K562 (cell line): ENCODE measurements around the gene AP1B1. TPM values are rescaled to one million over a fixed set of nuclear protein-coding genes. Genes with fewer than 3 reads are reported as not detected.

Source experiments
- MED1 ChIP-seq: sonication (generic); formaldehyde crosslinking; IDR thresholded peaks from 2 replicates; pipeline ENCODE4 v1.8.1; 2023; ENCODE audit warnings: missing genetic modification reagents, borderline replicate concordance
- NFIC ChIP-seq: fragments of 450-650 bp; IDR thresholded peaks from 2 replicates; pipeline ENCODE4 v1.6.1; 2017; ENCODE audit warnings: mild to moderate bottlenecking, inconsistent platforms
- NRF1 ChIP-seq, 2 experiments: fragments of 450-650 bp; IDR thresholded peaks in 1 of 2; conservative IDR thresholded peaks in 1 of 2; 2 replicates each; pipeline ENCODE4 v1.6.1; 2014; ENCODE audit warnings: mild to moderate bottlenecking in 2 of 2
- PTRF ChIP-seq: fragments of 450-650 bp; IDR thresholded peaks from 2 replicates; pipeline ENCODE4 v1.6.1; 2016; ENCODE audit warnings: mild to moderate bottlenecking, missing genetic modification characterization, missing compliant biosample characterization
- SIN3A ChIP-seq, 2 experiments: fragments of 150-350 bp in 1 of 2; IDR thresholded peaks; 2 replicates each; pipeline ENCODE4 v1.6.1; 2011 to 2016; ENCODE audit warnings: borderline replicate concordance in 2 of 2, low read depth in 2 of 2, low read length in 2 of 2, mild to moderate bottlenecking in 2 of 2, moderate library complexity in 2 of 2; ENCODE audit not compliant: control insufficient read depth in 1 of 2
- SPI1 ChIP-seq: IDR thresholded peaks from 2 replicates; pipeline ENCODE4 v1.6.1; 2011; ENCODE audit warnings: low read depth, low read length, control low read depth, borderline replicate concordance
- TBP ChIP-seq: optimal IDR thresholded peaks from 2 replicates; pipeline ENCODE3; 2011; ENCODE audit warnings: low read depth, low read length, improper control_type of control experiment
- TRIM24 ChIP-seq, 2 experiments: fragments of 450-650 bp; IDR thresholded peaks; 2 replicates each; pipeline ENCODE4 v1.6.1; 2016
- ZNF583 ChIP-seq: fragments of 250-450 bp; sonication (Bioruptor Pico); IDR thresholded peaks from 2 replicates; pipeline ENCODE4 v1.4.0; 2020
- ZNF586 ChIP-seq: fragments of 450-650 bp; formaldehyde crosslinking; conservative IDR thresholded peaks from 2 replicates; pipeline ENCODE4 v1.4.0; 2020; ENCODE audit warnings: mild to moderate bottlenecking, moderate library complexity
- ZNF79 ChIP-seq: fragments of 250-450 bp; sonication (Bioruptor Pico); IDR thresholded peaks from 2 replicates; pipeline ENCODE4 v1.4.0; 2020; ENCODE audit warnings: low read depth, mild to moderate bottlenecking, moderate library complexity
- polyA plus RNA-seq, 8 experiments: library from polyadenylated mRNA; depleted of rRNA in 4 of 8; stranded (reverse) in 5 of 8; unstranded in 3 of 8; fragments of >200 nt; fragmentation: Nextera tagmentation in 2 of 8; fragmentation: Illumina TruSeq in 1 of 8; extraction: Ambion mirVana in 2 of 8; extraction: Trizol in 1 of 8; gene quantifications; 2 replicates each; pipeline versions ENCODE4 v1.2.1 to v1.2.3, GENCODE V29; 2011 to 2014; ENCODE audit warnings: inconsistent platforms in 1 of 8, missing spikeins in 1 of 8
- total RNA-seq, 7 experiments: library from RNA; depleted of rRNA in 6 of 7; stranded (reverse); fragments of >200 nt in 6 of 7; fragmentation: Illumina TruSeq in 2 of 7; extraction: Trizol in 2 of 7; gene quantifications; 2 replicates each; pipeline versions ENCODE4 v1.2.1 to v1.2.3, GENCODE V29; 2011 to 2021; ENCODE audit warnings: low replicate concordance in 1 of 7
- TF ChIP-seq, protein P1 (sequence below), 2 experiments: fragments of 450-650 bp in 1 of 2; sonication (generic) in 1 of 2; formaldehyde crosslinking in 1 of 2; IDR thresholded peaks; 2 replicates each; pipeline versions ENCODE4 v1.7.1 to v1.9.0; 2016 to 2022; ENCODE audit warnings: inconsistent platforms in 1 of 2, mild to moderate bottlenecking in 1 of 2, missing genetic modification reagents in 1 of 2
- TF ChIP-seq, protein P2 (sequence below): fragments of 450-650 bp; IDR thresholded peaks from 2 replicates; pipeline ENCODE4 v1.7.1; 2018; ENCODE audit warnings: mild to moderate bottlenecking, low read depth; ENCODE audit not compliant: partially characterized antibody

The AP1B1 gene
- total and polyA plus RNA-seq, 9 of the 15 experiments (the other 6 are each of a cell fraction or from before 2014, with no cell fraction given): 1.2 to 60.9 (median 30.1) TPM

DNA sequence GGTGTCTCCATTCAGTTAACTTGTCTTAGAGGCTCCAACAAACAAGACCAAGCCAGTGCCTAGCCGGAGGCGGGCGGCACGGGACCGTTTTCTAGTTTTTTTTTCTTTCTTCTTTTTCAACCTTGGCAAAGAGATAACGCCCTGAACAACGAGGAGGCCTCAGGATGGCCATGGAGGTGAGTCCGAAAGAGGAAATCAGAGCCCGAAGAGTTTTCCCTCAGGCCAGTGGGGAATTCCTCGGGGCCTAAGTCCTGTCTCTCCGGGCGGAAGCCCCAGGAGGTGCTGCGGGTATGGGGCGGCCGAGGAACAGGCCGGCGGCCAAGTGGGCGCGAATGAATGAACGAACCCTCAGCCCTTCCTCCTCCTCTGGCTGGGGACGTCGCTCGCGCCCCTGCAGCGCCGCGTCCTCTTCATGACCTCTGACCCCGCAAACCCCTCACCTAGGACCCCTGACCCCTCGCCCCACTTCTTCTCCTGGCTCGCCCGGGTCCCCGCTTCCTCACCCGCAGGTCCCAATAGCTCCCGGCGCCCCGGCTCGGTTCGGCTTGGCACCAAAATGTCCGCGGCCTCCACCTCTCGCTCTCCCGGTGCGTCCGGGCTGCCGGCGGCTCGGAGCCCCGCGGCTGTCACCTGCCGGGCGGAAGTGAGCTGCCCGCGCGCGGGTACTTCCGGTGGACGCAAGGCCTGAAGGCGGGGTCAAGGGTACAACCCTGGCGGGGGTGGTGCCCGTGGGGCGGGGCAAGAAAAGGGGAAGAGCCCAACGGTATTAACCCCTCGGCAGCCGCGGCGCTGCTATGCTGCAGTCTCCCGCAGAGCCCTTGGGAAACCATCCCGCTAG is at the start of gene AP1B1 (continued):
- TF ChIP-seq, protein P1, sequence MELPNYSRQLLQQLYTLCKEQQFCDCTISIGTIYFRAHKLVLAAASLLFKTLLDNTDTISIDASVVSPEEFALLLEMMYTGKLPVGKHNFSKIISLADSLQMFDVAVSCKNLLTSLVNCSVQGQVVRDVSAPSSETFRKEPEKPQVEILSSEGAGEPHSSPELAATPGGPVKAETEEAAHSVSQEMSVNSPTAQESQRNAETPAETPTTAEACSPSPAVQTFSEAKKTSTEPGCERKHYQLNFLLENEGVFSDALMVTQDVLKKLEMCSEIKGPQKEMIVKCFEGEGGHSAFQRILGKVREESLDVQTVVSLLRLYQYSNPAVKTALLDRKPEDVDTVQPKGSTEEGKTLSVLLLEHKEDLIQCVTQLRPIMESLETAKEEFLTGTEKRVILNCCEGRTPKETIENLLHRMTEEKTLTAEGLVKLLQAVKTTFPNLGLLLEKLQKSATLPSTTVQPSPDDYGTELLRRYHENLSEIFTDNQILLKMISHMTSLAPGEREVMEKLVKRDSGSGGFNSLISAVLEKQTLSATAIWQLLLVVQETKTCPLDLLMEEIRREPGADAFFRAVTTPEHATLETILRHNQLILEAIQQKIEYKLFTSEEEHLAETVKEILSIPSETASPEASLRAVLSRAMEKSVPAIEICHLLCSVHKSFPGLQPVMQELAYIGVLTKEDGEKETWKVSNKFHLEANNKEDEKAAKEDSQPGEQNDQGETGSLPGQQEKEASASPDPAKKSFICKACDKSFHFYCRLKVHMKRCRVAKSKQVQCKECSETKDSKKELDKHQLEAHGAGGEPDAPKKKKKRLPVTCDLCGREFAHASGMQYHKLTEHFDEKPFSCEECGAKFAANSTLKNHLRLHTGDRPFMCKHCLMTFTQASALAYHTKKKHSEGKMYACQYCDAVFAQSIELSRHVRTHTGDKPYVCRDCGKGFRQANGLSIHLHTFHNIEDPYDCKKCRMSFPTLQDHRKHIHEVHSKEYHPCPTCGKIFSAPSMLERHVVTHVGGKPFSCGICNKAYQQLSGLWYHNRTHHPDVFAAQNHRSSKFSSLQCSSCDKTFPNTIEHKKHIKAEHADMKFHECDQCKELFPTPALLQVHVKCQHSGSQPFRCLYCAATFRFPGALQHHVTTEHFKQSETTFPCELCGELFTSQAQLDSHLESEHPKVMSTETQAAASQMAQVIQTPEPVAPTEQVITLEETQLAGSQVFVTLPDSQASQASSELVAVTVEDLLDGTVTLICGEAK (IDR thresholded peaks at IDR 0.05): peak; percentile 96
- TF ChIP-seq, protein P1 (CRISPR knock-in tag; IDR thresholded peaks at IDR 0.05): no peak
- TF ChIP-seq PTRF (tag) (no peak), ZNF79 (no peak), TRIM24 (IDR thresholded peaks at IDR 0.05) (0 out of 4 replicates have a peak, but pooled peaks of 1 of the 2 experiments have one; percentile 11), NFIC (peak; percentile 50), ZNF586 (no peak), SPI1 (peak; percentile 96), SIN3A (IDR thresholded peaks at IDR 0.05; ENCODE audit: borderline replicate concordance in 2 of 2, control insufficient read depth in 1 of 2, low read depth in 2 of 2, low read length in 2 of 2) (peak in 1 of 2 experiments; percentile 68; a peak in 1 of 4 replicates), TBP (peak; percentile 21), NRF1 (conservative IDR thresholded peaks at IDR 0.05 in 1 of 2, IDR thresholded peaks at IDR 0.05 in 1 of 2) (peak; percentile 30 to 46; a peak in 2 of 4 replicates), ZNF583 (no peak), MED1 (no peak)
- TF ChIP-seq, protein P2, sequence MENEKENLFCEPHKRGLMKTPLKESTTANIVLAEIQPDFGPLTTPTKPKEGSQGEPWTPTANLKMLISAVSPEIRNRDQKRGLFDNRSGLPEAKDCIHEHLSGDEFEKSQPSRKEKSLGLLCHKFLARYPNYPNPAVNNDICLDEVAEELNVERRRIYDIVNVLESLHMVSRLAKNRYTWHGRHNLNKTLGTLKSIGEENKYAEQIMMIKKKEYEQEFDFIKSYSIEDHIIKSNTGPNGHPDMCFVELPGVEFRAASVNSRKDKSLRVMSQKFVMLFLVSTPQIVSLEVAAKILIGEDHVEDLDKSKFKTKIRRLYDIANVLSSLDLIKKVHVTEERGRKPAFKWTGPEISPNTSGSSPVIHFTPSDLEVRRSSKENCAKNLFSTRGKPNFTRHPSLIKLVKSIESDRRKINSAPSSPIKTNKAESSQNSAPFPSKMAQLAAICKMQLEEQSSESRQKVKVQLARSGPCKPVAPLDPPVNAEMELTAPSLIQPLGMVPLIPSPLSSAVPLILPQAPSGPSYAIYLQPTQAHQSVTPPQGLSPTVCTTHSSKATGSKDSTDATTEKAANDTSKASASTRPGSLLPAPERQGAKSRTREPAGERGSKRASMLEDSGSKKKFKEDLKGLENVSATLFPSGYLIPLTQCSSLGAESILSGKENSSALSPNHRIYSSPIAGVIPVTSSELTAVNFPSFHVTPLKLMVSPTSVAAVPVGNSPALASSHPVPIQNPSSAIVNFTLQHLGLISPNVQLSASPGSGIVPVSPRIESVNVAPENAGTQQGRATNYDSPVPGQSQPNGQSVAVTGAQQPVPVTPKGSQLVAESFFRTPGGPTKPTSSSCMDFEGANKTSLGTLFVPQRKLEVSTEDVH: peak; percentile 62
